ENCODE measurements around the gene SPRY1.

The SPRY1 gene

GRCh38 chr4:123444290-123444731, 47.7 kb downstream of the SPRY1 start:
- no peak for DNase-seq (ENCODE audit: low read depth)

GRCh38 chr4:123446865-123447474, 50.4 kb downstream of the SPRY1 start:
- no peak for DNase-seq (ENCODE audit: low read depth)

DNA sequence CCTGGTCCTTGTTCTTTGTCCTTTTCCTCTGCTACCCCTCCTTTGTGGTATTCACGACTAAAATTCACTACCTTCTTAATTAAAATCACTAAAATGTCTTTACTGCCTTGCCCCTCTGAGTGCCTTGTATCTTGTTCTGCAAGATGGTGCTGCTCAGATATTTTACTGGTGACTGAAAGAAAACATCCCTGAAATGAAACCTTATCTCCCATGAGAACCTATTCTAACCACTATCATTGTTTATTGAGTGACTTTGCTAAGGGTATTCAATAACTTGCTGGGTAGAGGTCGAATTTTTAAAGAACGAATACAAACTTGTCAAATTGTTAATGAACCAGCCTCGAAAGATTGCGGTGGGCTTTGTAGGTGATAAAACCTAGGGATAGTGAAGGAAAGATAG, 52.8 kb downstream of the SPRY1 start:
- DNase-seq (ENCODE audit: low read depth), result no peak

DNA sequence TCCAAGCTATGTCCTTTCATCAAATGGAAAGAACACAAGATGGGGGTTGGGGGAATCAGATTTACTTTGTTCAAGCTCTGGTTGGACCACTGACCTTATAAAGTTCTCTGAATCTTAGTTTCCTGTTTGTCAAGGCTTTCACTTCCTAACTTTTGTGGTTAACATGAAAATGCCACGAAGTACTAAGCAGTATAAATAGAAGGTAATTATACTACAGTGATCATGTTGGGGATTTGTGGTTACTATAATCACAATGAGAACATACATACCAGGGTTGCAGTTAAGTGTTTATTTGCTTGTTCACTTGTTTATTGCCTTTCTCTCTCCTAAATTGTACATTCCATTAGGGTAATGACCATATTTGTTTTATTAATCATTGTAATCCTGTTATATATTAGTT, 53.2 kb downstream of the SPRY1 start:
- DNase-seq (ENCODE audit: low read depth), result no peak

GRCh38 chr4:123450393-123450792, 53.8 kb downstream of the SPRY1 start:
- DNase-seq (ENCODE audit: low read depth), result no peak

DNA sequence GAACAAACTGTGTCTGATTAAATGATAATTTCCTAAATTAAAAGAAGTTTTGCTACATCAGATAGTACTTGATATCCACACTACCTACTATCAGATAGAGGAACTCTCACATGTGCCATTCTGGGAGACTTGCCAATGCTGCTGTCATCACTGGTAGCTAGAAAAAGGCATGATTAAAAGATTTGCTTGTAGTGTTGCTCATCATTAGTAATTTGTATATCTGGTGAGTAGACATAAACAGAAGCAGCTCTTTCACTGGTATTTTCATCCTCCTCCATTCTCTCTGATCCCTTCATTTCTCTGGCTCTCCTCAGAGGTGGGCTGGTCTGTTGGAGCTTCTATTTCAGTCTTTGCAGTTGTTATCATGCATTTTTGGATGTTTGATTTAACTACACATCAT, 56.0 kb downstream of the SPRY1 start:
- DNase-seq (ENCODE audit: low read depth), result no peak

DNA sequence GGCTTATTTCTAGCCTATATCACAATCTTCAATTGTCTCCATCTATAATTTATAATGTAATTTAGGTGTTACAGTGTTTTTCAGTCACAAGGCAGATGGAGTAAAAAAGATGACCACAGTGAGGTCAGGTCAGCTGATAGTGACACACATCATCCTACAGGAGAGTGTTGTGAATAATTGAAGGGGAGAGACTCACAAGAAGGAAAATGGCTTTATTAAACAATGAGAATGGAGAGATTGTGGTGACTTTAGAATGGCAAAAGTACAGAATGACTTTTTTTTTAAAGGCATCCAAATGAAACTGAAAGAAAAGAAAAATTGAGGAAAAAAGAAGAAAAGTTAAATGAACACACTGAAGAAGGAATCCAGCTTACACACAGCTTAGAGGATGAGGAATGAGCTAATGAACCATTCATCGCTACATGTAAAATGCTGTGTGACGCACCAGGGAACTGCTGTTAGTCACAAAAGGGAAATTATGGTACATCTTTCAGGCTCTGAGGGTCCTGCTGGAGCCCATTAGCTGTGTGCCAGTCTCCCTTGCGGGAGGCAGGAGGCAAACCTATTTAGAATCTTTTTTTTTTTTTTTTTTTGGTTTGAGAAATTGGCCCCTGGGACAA, 56.6 kb downstream of the SPRY1 start:
- DNase-seq (ENCODE audit: low read depth), result no peak

Data from activated T-helper 9 cell treated with anti-CD3 and anti-CD28 coated beads, Interleukin-2, amount 50 U/mL, for 16 hours (primary cell).